Transverse colon (tissue), 4 donors: ENCODE data around the gene SRGAP1. TPM values are rescaled to one million over a fixed set of nuclear protein-coding genes. Genes with fewer than 3 reads are reported as not detected.

Source experiments
- DNase-seq: peaks from one replicate; pipeline ENCODE4 v3.0.0-alpha.2; 2019
- H3K27ac ChIP-seq, 4 donors: fragments of 200-600 bp; sonication (generic); 2 replicates each; pipeline ENCODE4 v1.5.1; 2016 to 2018; ENCODE audit warnings: inconsistent platforms in 4 of 4
- H3K27me3 ChIP-seq: fragments of 200-600 bp; sonication (generic); 2 replicates; pipeline ENCODE4 v1.5.1; 2017; ENCODE audit warnings: inconsistent platforms
- H3K36me3 ChIP-seq, 4 donors: fragments of 200-600 bp; sonication (generic); 2 replicates each; pipeline ENCODE4 v1.5.1; 2017 to 2019; ENCODE audit warnings: inconsistent platforms in 4 of 4
- H3K4me1 ChIP-seq, 4 donors: fragments of 200-600 bp; sonication (generic); 2 replicates each; pipeline ENCODE4 v1.5.1; 2017 to 2020; ENCODE audit warnings: inconsistent platforms in 4 of 4
- H3K4me3 ChIP-seq, 4 donors: fragments of 200-600 bp; sonication (generic); 1 replicate in 1 of 4; 2 replicates in 3 of 4; pipeline versions ENCODE4 v1.5.1 to v1.6.1; 2017 to 2019; ENCODE audit warnings: inconsistent platforms in 4 of 4
- H3K9me3 ChIP-seq, 2 donors: fragments of 200-600 bp; sonication (generic); 2 replicates each; pipeline ENCODE4 v1.5.1; 2017 to 2019; ENCODE audit warnings: inconsistent platforms in 2 of 2
- CTCF ChIP-seq, 5 experiments: fragments of 200-600 bp in 3 of 5; fragments of 450-650 bp in 2 of 5; sonication (generic) in 3 of 5; IDR thresholded peaks; 1 replicate in 2 of 5; 2 replicates in 3 of 5; pipeline ENCODE4 v1.5.1; 2016 to 2017; ENCODE audit warnings: antibody characterized with exemption in 5 of 5, inconsistent platforms in 3 of 5, mild to moderate bottlenecking in 2 of 5, moderate library complexity in 1 of 5
- EP300 ChIP-seq: sonication (generic); formaldehyde crosslinking; IDR thresholded peaks from one replicate; pipeline ENCODE4 v1.6.1; 2017; ENCODE audit warnings: antibody characterized with exemption, low read depth
- POLR2A ChIP-seq: fragments of 450-650 bp; IDR thresholded peaks from one replicate; pipeline ENCODE4 v1.6.1; 2016; ENCODE audit warnings: antibody characterized with exemption, mild to moderate bottlenecking, moderate library complexity
- POLR2AphosphoS5 ChIP-seq, 3 donors: sonication (generic); formaldehyde crosslinking; IDR thresholded peaks; one replicate each; pipeline ENCODE4 v1.6.1; 2016; ENCODE audit warnings: antibody characterized with exemption in 3 of 3
- WGBS, 2 donors: methylation state at CpG; one replicate each; pipeline ENCODE4 v1.1.5; 2018; ENCODE audit warnings: low coverage in 1 of 2; 5-methylcytosine and 5-hydroxymethylcytosine counted together
- in situ Hi-C, 4 donors: fragments of 200-750 bp; cut with MboI; loops; one replicate each; pipeline versions ENCODE4 v1.15.0 to v1.15.1; 2017; ENCODE audit warnings: low sequenced_read_pairs in 3 of 4, low pct_ligation_motif_present in 1 of 4, low pct_unique_long_range_greater_than_20kb in 1 of 4
- intact Hi-C: fragments of 100-400 bp; cut with DNase I; formaldehyde crosslinking; loops from one replicate; pipeline ENCODE4 v1.15.1; 2023; ENCODE audit warnings: low total_unique reads
- total RNA-seq, 4 donors: library from RNA; depleted of rRNA; stranded (reverse); fragments of >200 nt; gene quantifications; one replicate each; pipeline ENCODE4 v1.1.0, GENCODE V29; 2016

SRGAP1 gene
- total RNA-seq, 4 donors from 2014 or later, result 16.0 to 720 (median 51.4) TPM

DNA sequence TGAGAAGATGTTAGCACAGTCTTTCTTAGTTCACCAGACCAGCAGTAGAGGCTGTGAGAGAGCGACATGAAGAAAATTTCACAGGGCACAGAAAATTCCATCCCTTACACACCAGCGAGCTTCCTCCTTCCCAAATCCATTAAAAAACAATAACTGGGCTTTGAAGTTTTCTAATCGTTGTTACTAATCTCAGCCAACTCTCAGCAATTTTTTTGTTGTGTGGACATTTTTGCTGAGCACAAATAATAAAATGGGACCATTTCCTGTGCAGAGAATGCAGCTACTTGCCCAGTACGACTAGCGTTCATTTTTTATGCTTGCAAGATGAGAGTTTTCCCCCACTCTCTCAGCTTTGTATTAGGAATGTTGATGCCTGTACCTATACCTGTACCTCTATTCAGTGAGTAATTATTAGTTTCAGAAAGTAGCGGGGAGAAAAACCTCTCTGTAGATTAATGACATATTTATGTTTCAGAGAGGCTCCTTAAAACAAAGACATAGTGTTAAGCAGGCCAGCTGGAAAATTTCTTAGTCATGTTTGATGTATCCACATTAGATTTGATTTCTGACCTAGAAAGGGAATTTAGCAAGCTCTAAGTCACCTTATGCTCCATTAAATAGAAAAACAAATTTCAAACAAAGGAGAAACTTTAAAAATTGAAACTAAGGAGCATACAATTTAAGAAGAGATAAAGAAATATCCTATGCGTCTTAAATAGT lies 146.5 kb downstream of the SRGAP1 start:
- in situ Hi-C loops, result no loop called here
- no peak overlapping the region for H3K4me3 ChIP-seq

DNA sequence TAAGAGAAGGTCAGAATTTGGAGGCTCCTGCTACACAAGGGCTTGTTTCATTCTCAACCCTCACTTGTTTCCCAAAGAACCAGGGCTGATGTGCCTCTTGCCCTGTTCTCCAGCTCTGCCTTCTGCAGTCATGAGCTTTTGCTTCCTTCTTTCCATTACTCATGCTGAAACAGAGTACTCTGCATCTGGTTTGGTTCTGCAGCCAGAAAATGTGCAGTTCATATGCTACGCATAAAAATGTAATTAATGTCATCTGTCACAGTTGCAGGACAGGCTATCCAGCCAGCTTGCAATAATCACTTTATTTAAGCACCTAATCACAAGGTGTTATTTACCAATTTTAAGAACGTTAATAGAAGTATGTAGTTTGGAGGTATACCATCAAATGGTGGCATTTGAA lies 150.2 kb downstream of the SRGAP1 start:
- peaks cover 0 to under 1% (median 0%) of the 10 kb centered on the region in 4 donors for H3K4me1 ChIP-seq
- H3K27me3 ChIP-seq, result no peaks in the 10 kb centered on the region
- H3K36me3 ChIP-seq, result no peaks in the 10 kb centered on the region
- H3K4me3 ChIP-seq, result no peak overlapping the region
- intact Hi-C loops, result no loop called here
- in situ Hi-C loops, result no loop called here
- H3K27ac ChIP-seq, result no peak overlapping the region
- DNase-seq, result no peak
- no peaks in the 10 kb centered on the region for H3K9me3 ChIP-seq
- TF ChIP-seq CTCF (IDR thresholded peaks at IDR 0.05) (no peak), EP300 (no peak), POLR2A (no peak), POLR2AphosphoS5 (IDR thresholded peaks at IDR 0.05) (no peak)
- 78 to 96% methylated on average over 2 of the region's 2 CpGs for WGBS, 2 donors

More for the DNA sequence above, 146.5 kb downstream of the SRGAP1 start:
- intact Hi-C loops, result no loop called here
- H3K4me1 ChIP-seq, result peaks cover 0 to 10% (median 2%) of the 10 kb centered on the region in 4 donors
- no peaks in the 10 kb centered on the region for H3K36me3 ChIP-seq
- WGBS, 2 donors, result 71 to 75% methylated on average over 7 of the region's 7 CpGs
- H3K27ac ChIP-seq, result no peak overlapping the region
- H3K27me3 ChIP-seq, result no peaks in the 10 kb centered on the region
- TF ChIP-seq POLR2A (no peak), EP300 (no peak), POLR2AphosphoS5 (IDR thresholded peaks at IDR 0.05) (no peak), CTCF (IDR thresholded peaks at IDR 0.05) (no peak)
- DNase-seq, result no peak
- H3K9me3 ChIP-seq, result no peaks in the 10 kb centered on the region

DNA sequence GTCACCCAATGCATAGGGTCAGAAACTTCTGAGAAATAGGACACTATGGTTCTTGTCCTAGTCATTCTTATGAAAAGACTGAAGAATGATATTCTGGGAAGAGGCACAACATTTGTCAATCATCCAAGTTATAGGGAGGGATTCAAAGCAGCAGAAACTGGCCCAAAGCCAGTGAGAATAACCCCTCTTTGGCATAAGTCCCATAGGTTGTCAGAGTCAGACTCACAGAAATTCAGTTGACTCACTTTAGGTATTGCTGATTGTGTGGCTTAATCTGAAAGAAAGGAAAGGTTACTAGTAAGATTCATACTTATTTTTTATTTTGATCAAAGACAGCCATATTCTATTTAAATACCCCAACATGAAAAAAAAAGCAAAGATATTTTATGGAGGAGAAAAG lies 151.0 kb downstream of the SRGAP1 start:
- DNase-seq, result no peak
- Histone ChIP-seq H3K36me3 (no peaks in the 10 kb centered on the region), H3K27me3 (no peaks in the 10 kb centered on the region), H3K4me3 (no peak overlapping the region), H3K4me1 (no peaks in the 10 kb centered on the region), H3K27ac (no peak overlapping the region), H3K9me3 (no peaks in the 10 kb centered on the region)
- in situ Hi-C loops, result no loop called here
- intact Hi-C loops, result no loop called here
- TF ChIP-seq EP300, result no peak
- no peak for TF ChIP-seq CTCF (IDR thresholded peaks at IDR 0.05)
- no peak for TF ChIP-seq POLR2A
- no peak for TF ChIP-seq POLR2AphosphoS5 (IDR thresholded peaks at IDR 0.05)

DNA sequence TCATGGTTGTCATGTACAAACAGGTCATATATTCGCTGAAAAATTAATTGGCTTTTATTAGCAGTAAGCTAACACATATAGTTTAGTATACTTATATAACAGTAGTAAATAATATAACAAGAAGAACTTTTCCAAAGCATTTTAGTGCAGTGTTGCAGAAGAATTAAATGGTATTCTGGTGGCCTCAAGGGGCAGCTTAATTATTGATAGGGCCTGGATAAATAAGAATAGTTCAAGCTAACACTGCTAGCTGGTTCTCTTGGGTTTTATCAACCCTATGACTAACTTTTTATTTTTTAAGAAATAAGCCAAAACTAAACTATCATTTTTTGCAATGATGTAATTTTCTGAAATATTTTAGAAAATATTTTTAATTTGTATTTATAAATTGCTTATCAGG lies 152.1 kb downstream of the SRGAP1 start:
- Histone ChIP-seq H3K27ac (no peak overlapping the region), H3K4me3 (no peak overlapping the region), H3K36me3 (no peaks in the 10 kb centered on the region), H3K27me3 (no peaks in the 10 kb centered on the region), H3K4me1 (no peaks in the 10 kb centered on the region), H3K9me3 (no peaks in the 10 kb centered on the region)
- 86 to 94% methylated on average over 1 of the region's 1 CpG for WGBS, 2 donors
- in situ Hi-C loops (no loop called here), intact Hi-C loops (no loop called here)
- TF ChIP-seq POLR2AphosphoS5 (IDR thresholded peaks at IDR 0.05) (no peak), CTCF (IDR thresholded peaks at IDR 0.05) (no peak), POLR2A (no peak), EP300 (no peak)
- no peak for DNase-seq
